ENCODE results near the gene AGBL1.

AGBL1 gene

DNA sequence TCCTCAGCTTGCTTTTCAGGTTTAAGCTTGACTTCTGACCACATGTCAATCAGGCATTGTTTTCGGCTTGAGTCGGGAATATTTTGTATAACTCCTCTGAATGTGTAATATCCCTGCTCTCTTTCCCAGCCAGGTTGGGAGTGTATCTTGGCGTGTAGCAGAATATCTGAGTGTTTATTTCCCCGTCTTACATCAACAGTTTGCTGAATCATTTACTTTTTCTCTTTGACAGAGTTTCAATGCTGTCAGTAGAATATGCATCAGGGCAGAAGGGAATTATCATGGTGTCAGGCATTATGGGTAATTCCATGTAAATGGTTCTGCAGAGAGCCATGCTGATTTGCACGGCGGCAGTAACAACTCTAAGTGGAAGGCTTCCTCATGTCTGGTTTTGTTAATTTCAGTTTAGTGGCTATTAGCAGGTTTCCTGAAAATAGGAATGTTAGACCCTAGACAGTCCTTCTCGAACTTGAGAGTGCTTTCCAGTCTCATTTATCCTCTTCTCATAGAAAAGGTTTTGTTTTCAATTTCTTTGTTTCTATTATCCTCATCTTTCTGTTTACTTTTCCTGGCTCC is 566.3 kb downstream of the AGBL1 start:
- no peak for DNase-seq (ENCODE audit: low read depth)

DNA sequence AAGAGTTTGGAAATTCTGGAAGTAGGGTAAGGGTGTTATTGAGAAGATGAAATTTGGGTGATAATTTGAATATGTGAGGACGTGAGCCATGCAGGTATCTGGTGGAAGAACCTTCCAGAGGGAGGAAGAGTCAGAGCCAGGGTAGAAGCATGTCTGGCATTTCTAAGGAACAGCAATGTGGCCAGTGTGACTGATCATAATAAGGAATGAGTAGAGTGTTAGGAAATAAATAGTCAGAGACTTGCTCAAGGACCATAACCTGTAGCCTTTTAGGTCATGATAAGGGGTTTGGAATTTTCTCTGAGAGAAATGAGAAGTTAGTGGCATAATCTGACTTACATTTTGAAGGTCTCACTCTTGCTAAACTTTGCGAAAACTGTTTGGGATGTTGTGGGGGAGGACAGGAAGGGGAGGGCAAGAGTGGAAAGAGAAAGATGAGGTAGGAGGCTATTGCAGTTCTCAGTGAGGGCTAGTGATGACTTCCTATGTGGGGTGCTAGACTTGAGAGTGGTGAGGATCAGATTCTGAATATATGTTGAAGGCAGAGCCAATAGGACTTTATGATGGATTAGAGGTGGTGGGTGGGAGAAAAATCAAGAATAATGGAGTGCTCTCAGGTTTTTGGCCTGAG is 568.3 kb downstream of the AGBL1 start:
- no peak for DNase-seq (ENCODE audit: low read depth)

DNA sequence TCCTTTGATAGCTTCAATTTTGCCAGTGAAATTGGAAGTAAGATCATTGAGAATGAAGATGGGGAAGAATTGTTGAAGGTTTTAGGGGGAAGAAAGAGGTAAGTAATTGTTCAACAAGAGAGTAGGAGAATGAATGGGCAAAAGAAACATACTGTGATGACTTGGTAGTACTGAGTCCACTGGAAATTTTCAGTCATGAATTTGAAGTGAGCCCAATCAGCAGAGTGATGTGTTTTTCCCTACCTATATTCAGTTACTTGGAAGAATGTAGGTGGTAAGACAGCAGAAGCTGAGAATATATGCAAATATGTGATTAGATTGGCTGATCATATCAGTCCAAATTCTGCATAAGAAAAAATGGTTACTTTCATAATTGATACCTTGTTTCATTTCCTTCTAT is 569.6 kb downstream of the AGBL1 start:
- DNase-seq (ENCODE audit: low read depth), result no peak

DNA sequence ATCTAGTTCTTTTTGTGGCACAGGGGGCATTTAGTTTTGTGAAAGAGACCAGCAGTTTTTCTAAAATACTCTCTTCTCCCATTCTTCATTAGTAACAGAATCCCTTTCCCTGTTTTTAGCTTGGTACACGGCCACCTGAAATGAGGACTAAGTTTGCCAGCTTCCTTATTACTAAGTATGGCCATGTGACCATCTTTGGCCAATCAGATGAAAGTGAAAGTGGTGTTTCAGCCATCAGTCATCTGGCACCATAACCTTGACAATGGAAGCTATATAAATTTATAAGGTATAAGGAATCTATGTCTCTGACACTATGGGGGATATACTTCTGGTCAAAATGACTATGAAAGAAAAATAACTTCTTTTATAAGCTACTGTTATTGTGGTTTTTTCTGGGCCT is 570.4 kb downstream of the AGBL1 start:
- no peak for DNase-seq (ENCODE audit: low read depth)

DNA sequence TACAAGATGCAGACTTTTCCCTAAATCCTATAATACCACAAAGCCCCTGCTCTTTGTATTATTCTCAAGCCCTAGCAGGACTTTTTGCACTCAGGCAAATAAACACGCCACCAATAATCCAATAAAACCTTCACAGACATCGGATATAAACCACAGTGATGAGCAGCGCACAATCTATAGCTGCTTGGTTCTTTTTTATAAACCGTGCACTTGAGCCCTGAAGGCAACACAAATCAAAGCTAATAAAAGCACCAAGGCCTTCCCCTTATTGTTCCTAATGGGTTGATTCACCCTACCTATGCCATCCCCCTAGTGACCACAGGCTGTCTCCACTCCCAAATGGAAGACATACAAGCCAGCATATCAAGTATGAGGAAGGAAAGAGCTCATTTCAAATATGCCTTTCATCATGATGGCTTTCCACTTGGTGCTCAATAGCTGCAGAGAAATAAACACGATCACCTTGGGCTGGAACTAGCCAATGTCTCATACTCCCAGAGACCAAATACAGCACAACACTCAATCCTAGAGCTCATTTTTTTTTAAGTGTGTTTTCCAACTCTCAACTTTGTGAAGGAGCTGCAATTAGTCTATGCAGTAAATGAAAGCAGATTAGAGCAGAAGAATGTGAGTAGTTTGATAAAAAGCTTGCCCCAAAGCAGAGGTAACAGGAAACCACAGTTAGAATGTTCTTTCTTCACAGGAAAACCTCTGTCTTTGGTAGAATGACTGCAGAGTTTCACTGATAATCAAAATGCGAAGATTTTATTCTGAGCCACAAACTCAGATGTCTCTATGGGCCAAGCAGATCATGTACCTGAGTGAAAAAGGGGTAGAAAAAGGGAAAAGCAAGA is 573.9 kb downstream of the AGBL1 start:
- no peak for DNase-seq (ENCODE audit: low read depth)

DNA sequence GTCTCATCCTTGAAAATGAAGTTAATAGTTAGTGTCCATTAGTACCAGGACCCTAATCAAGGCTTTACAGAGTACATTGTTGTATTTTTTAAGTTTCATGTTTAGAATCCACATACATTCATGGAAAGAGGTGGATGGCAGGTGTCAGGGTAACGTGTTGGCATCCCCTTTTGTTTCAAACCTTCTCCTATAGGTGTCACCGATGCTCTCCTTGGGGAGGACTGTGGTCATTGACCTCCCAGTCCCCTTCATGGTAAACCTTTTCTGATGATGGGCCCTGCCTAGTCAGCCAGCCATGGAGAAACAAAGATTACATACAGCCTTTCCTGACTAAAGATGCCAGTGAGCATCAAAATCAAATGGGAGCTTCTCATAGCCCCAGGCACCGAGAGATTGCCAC is 574.8 kb downstream of the AGBL1 start:
- DNase-seq (ENCODE audit: low read depth), result no peak

DNA sequence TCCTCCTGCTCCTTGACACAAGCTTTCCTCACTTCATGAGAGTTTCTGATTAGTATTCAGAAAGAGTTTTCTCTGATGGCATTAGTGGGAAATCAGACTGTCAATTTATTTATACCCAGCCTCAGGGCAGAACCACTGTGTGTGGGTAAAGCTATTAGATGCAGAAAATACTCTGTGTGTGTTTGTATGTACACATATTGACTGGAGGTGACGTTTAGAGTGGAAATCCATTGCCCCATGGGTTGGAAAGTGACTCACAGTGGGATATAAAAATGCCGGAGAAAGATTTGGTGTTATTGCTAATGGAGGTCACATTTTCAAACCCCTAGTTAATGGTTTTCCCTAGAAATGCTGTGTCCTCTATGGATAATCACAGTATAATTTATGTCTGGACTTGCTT is 577.6 kb downstream of the AGBL1 start:
- DNase-seq (ENCODE audit: low read depth), result no peak

DNA sequence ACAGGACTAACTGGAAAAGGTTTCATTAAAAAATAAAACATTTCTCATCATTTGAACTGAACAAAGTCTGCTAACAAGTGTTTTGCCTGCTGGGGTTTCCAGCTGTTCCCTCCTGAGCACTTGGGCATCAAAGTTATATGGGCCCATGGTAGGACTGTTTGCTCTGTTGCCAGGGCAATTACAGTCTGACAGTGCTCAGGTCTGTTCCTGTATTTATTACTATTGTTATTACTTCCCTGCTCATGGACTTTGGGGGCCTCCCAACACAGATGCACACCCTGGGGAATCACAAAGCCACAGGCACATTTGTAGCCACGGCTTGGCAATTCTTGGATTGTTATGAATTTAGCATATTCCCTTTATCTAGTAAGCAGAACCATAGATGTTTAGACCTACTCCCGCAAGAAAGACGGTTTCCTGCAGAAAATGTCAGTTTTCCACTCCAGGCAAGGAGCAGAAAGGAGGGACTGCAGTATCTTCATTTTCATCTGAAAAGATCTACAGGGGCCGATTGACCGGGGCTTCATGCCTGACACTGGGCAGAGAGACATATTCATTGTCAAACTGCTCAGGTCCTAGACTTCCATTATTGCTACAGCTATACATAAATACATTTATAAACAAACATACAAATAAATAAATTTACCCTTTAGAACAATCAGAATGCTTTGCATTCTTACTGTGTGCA is 580.2 kb downstream of the AGBL1 start:
- no peak for DNase-seq (ENCODE audit: low read depth)

DNA sequence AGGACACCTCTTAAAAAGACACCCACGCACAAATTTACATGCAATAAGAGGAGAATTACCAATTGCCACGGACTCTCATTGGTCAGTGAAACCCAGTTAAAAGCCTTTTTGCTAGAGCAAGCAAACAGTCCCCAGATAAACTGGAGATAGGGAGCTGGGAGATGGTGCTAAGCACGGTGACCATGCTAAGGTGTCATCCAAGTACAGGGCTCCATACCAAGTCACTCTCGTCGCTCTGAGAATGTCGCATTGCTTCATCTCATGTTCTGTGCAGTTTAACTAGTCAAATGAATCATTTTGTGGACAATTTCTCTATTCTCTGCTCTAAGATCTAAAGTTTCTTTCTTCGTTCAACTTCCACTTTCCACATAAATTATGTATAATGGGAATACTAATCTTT is 581.9 kb downstream of the AGBL1 start:
- DNase-seq (ENCODE audit: low read depth), result no peak

DNA sequence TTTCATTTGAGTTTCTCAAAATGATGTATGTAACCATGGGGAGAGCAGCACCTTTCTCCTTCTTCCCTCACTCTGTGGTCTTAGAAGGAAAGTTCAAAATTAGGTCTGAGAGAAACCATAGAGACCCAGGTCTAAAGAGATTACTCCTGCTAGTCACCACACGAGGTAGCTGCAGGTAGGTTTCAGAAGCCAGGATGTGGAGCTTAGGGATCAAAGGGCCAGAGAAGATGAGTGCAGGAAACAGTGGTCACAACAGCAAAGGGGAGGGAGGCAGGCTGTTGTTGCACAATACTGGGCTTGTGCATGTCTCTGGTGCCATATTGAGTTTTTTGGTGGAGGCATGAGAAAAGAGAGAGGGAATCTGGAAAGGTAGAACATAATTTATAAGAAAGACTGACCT is 583.6 kb downstream of the AGBL1 start:
- no peak for DNase-seq (ENCODE audit: low read depth)

DNA sequence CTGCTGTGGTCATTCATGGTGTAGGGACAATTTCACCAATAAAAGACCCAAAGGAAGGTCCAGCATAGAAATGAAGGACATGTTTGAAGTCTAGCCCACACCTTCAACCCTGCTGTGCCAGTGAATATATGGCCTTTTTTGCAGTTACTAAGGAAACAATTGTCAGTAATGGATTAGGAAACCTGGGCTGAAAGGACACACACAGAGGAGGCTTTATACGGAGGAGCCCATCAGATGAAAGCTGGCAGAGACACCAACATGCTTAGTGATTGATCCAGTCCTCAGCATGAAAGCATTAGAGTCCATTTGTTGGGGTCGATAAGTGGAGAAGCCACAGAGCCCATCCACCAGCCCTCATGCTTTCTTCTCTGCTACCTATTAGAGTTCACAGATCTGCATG is 584.3 kb downstream of the AGBL1 start:
- no peak for DNase-seq (ENCODE audit: low read depth)

DNA sequence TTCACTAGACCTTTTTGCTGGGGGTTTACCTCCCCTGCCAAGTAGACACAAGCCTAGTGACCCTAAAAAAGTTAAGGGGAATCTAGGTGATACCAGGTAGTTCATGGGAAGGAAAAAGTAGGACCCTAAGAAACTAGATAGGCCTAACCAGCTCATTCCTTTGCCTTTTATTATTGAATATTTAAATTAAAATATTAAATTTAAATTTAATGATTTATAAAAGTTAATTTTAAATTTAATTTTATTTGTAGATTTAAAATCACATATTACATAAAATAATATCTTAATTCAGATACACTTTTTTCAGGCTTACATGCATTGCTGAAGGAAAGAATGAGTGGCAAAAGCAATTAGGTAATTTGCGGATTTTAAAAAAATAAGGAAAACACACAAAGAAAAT is 584.9 kb downstream of the AGBL1 start:
- DNase-seq (ENCODE audit: low read depth), result no peak

DNA sequence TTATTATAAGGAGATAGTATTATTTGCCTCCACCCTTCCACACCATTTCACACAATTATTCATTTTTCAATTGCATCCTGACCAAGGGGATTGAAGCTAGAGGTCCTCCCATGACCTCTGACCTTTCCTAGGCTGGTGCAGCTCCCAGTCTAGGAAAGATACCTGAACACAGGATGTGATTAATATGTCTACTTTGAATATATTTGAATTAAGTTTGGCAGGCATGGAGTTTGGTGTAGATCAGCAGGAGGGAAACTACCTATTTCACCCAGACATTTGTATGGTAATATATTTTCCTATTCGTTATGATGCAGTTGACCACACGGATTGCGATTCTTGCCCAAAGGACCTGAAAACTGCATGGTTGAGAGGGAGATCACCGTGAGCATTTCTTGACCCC is 596.3 kb downstream of the AGBL1 start:
- DNase-seq (ENCODE audit: low read depth), result no peak

DNA sequence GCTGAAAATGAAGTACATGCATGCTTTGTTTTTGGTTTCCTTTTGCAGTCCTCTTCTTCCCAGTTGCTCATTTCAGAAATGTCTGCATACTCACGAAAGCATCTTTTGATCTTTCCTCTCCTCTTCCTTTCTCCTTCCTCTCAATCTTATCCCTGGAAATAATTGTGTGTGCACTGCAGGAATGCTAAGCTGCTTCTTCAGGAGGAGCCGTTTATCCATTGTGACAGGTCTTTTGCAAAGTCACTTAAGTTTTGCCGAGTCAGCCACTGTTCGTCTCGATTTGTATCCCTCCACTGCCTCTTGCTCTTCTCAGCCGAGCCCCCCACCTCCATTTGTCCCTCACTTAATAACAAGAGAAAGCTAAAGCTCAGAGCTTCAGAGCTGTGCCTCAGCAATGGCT is 597.6 kb downstream of the AGBL1 start:
- DNase-seq (ENCODE audit: low read depth), result no peak

DNA sequence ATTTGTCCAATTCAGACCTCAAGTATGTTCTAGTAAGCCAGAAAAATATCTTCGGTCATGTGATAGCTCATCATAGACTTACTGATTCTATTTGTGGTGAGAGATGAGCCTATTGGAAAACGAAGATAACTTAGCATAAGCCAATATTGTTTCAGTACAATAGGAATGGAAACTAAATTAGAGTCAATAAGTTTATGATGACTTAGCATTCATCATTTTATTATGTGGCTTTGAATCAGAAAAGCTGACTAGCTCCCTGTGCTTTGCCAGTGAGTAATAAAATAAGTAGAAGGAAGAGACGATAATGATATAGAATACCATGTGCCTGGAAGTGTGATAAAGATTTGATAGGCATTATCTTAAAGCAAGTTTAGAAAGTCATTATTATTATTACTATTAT is 605.6 kb downstream of the AGBL1 start:
- DNase-seq (ENCODE audit: low read depth), result no peak

DNA sequence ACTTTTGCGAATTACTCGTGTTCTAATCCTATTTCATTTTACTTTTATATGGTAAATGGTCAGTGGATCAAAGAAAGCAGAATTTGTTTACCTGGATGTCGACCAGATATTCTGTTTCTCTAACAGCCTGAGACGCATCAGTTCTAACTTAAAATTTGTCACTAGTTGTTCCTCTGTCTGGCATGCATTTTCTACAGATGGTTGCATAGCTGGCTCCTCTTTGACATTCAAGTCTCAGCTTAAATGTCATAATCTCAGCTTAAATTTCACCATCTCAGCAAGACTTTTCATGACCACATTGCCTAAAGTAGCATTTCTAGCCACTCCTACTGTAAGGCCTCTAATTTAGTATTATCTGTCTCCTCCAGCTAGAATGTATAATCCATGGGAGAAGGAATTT is 609.3 kb downstream of the AGBL1 start:
- DNase-seq (ENCODE audit: low read depth), result no peak

DNA sequence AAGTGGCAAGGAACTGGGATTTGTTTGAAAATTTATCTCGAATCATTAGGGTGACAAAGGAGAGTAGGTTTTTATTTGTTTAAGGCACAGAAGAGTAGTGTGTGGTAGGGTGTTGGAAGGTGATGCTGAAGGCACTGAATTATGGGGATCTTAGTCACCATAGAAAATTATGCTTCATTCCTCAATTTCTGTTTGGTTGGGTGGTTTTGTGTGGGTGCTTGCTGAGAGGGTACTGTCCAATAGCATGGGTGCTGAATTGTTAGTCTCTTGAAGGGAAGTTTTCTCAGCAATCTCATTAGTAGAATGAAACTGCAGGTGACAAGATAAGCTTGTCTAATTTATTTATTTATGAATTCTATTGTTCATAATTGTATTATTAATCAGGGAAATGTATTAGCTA is 610.9 kb downstream of the AGBL1 start:
- DNase-seq (ENCODE audit: low read depth), result no peak

DNA sequence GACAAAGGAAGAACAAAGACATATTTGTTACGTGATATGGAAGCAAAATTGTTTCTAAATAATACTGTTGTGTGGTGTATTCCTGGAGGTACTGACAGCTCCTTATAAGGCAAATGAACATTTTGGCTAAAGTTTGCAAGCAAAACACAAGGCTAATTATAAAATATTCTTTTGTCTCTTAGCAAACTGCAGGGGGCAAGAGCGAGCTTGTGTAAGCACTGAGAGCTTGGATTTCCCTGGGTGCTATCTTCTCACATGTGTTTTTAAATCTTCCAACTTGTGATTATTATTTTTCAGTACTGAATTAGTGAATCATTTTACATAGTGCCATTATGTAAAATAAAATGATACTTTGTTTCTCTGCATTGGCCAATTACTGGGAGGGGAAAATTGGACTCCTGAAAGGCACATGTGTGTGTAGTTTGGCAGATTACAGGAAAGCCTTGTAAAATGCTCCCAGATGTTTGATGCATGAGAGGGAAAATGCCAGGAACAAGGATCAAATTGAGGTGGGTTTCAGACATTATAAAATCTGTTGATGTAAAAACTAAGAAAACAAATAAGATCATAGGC is 611.5 kb downstream of the AGBL1 start:
- no peak for DNase-seq (ENCODE audit: low read depth)

DNA sequence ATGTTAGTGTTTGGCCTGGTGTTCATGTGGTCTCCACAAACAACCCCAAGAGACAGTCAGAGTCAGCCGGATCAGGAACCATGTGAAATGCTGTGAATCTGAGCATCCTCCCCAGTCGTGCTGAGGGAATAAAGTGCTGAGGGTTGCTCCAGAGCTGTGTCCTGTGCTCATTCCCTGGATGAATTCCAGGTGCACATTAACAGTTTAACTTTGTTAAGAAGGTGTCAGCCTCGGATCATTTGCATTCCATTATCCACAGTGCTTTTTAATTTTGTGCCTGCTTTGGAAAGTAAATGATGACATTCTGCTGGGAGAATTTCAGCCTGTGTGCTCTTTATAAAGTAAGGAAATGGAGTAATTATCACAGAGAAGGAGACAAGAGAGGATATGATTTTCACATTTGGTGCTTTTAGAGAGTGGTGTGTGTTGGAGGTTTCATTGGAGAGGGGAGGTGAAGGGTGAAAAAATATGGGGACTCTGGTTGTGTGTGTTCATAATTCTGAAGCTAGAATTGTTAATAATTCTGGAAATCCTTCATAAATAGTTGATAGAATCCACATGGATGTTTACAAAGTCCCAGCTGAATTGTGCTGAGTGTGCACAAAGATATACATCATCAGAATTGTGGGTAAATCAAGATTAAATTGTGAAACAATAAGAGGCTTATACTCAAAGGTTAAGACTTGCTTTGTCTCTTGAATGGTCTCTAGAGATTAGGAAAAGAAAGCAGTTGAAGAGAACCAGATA is 621.4 kb downstream of the AGBL1 start:
- no peak for DNase-seq (ENCODE audit: low read depth)

DNA sequence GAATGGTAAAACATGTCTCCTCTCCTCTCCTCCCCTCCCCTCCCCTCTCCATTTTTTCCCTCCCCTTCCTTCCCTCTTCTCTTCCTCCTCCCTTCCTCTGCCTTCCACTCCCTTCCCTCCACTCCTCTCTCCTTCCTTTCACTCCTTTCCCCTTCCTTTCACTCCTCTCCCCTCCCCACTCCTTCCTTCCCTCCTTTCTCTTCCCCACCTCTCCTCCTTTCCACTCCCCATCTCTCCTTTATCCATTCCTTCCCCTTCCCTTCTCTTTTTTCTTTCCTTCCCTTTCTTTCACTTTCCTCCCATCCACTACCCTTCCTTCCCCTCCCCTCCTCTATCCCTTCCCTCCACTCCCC is 621.9 kb downstream of the AGBL1 start:
- DNase-seq (ENCODE audit: low read depth), result no peak

DNA sequence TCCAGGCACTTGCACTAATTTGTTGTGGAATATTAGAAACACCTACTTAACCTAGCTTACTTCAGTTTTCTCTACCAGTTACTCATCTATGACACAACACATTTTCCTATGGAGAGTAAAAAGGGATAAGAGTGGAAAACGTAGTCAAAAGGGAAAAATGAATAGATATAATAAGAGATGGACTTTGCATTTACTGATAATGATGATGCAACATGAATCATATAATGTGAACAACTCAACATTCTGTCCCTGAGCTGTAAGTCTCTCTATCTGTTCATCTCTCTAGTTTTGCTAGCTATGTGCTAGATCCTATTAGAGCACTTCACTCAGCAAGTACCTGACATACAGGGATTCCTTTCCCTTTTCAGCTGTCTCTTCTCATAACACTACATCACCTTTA is 627.1 kb downstream of the AGBL1 start:
- DNase-seq (ENCODE audit: low read depth), result no peak

DNA sequence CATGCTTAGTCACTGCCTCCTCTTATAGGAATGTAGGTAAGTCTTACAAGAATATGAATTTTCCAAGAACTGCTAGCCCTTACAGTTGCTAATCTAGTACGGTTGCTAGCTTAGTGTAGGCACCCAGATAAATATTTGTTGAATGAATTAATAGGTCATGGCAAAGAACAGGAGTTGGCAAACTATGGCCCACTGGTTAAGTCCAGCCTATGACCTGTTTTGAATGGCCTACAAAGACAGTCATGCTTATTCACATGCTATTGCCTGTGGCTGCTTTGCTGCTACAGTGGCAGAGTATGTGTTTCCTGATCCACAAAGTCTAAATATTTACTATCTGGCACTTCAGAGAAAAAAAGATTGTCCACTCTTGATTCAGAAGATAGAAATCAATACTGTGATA is 631.8 kb downstream of the AGBL1 start:
- DNase-seq (ENCODE audit: low read depth), result no peak

All from T follicular helper cell (primary cell).